SU-DHL-6 (cell line): Measurements from ENCODE around the gene MYCBP.

Source experiments
- H2AFZ ChIP-seq: fragments of 200-600 bp; sonication (generic); 2 replicates; pipeline ENCODE4 v1.6.1; 2014; ENCODE audit warnings: low read depth, mild to moderate bottlenecking, moderate library complexity, mixed read lengths, antibody characterized with exemption, low read length; ENCODE audit not compliant: severe bottlenecking
- H3F3A ChIP-seq: fragments of 200-600 bp; shearing (Covaris generic); 2 replicates; pipeline ENCODE4 v1.6.0; 2016; ENCODE audit warnings: antibody characterized with exemption, mild to moderate bottlenecking; ENCODE audit not compliant: insufficient read depth
- H3K27ac ChIP-seq: fragments of 200-600 bp; sonication (generic); 2 replicates; pipeline ENCODE4 v1.5.1; 2016; ENCODE audit warnings: low read depth, mild to moderate bottlenecking, low read length, moderate library complexity, mixed read lengths
- H3K27me3 ChIP-seq: fragments of 200-600 bp; sonication (generic), shearing (Covaris generic); 2 replicates; pipeline ENCODE4 v1.6.0; 2014; ENCODE audit warnings: mild to moderate bottlenecking, low read length
- H3K36me3 ChIP-seq: fragments of 200-600 bp; sonication (generic); 2 replicates; pipeline ENCODE4 v1.6.1; 2014; ENCODE audit warnings: mild to moderate bottlenecking, low read length, mixed read lengths
- H3K4me2 ChIP-seq: fragments of 300-600, 200-600 bp; shearing (Covaris generic), sonication (generic); 2 replicates; pipeline ENCODE4 v1.6.0; 2014; ENCODE audit warnings: low read length, low read depth, mild to moderate bottlenecking; ENCODE audit not compliant: poor library complexity, severe bottlenecking
- H3K4me3 ChIP-seq: fragments of 200-600 bp; sonication (generic); 2 replicates; pipeline ENCODE4 v1.5.1; 2014; ENCODE audit warnings: antibody characterized with exemption, low read length, mild to moderate bottlenecking, mixed read lengths; ENCODE audit not compliant: insufficient read depth, poor library complexity, severe bottlenecking
- H3K79me2 ChIP-seq: fragments of 200-600 bp; sonication (generic); 2 replicates; pipeline ENCODE4 v1.6.1; 2014; ENCODE audit warnings: mild to moderate bottlenecking, low read length, moderate library complexity; ENCODE audit not compliant: insufficient read depth
- H3K9ac ChIP-seq: fragments of 200-600 bp; sonication (generic); 2 replicates; pipeline ENCODE4 v1.7.0; 2014; ENCODE audit warnings: mild to moderate bottlenecking, low read length
- H3K9me2 ChIP-seq: fragments of 200-600 bp; sonication (generic); replicated peaks from 2 replicates; pipeline ENCODE4 v1.6.1; 2014; ENCODE audit warnings: low read length; ENCODE audit not compliant: insufficient read depth
- H3K9me3 ChIP-seq: fragments of 200-600 bp; sonication (generic); 2 replicates; pipeline ENCODE4 v1.6.1; 2014; ENCODE audit warnings: low read length, mixed read lengths; ENCODE audit not compliant: insufficient read depth
- H4K20me1 ChIP-seq: fragments of 200-600 bp; sonication (generic); 2 replicates; pipeline ENCODE4 v1.6.1; 2014; ENCODE audit warnings: low read depth, mild to moderate bottlenecking, antibody characterized with exemption, low read length, moderate library complexity, mixed read lengths
- CTCF ChIP-seq: fragments of 200-600 bp; sonication (generic); IDR thresholded peaks from one replicate; pipeline ENCODE4 v1.5.1; 2017; ENCODE audit warnings: antibody characterized with exemption, mild to moderate bottlenecking, low read length, moderate library complexity; ENCODE audit not compliant: insufficient read depth, poor library complexity, severe bottlenecking
- EZH2phosphoT487 ChIP-seq: fragments of 200-600 bp; sonication (generic), shearing (Covaris generic); conservative IDR thresholded peaks from 2 replicates; pipeline ENCODE4 v1.6.1; 2018; ENCODE audit warnings: mild to moderate bottlenecking, antibody characterized with exemption, low read length, moderate library complexity, mixed read lengths

MYCBP gene

GRCh38 chr1:38817267-38818174, 55.6 kb downstream of the MYCBP start:
- H3K27ac ChIP-seq: no peak overlapping the region
- no peak overlapping the region for H3K4me2 ChIP-seq
- no peaks in the 10 kb centered on the region for H3K27me3 ChIP-seq
- no peaks in the 10 kb centered on the region for H3K36me3 ChIP-seq
- H4K20me1 ChIP-seq: no peaks in the 10 kb centered on the region
- H2AFZ ChIP-seq: no peak overlapping the region
- H3K9ac ChIP-seq: no peak overlapping the region
- H3K79me2 ChIP-seq: no peaks in the 10 kb centered on the region
- H3K4me3 ChIP-seq: no peak overlapping the region
- no peaks in the 10 kb centered on the region for H3K9me2 ChIP-seq
- H3K9me3 ChIP-seq: no peaks in the 10 kb centered on the region
- no peaks in the 10 kb centered on the region for H3F3A ChIP-seq
- no peak for TF ChIP-seq EZH2phosphoT487

- Histone ChIP-seq H3K9me3 (no peaks in the 10 kb centered on the region), H3K27me3 (no peaks in the 10 kb centered on the region), H2AFZ (no peak overlapping the region), H3F3A (no peaks in the 10 kb centered on the region), H3K36me3 (no peaks in the 10 kb centered on the region), H3K9ac (no peak overlapping the region), H3K4me3 (no peak overlapping the region), H4K20me1 (no peaks in the 10 kb centered on the region), H3K4me2 (no peak overlapping the region), H3K27ac (no peak overlapping the region), H3K79me2 (no peaks in the 10 kb centered on the region), H3K9me2 (no peaks in the 10 kb centered on the region)
- TF ChIP-seq EZH2phosphoT487 (no peak), CTCF (no peak)
Observed at GRCh38 chr1:38815903-38816627, 57.1 kb downstream of the MYCBP start.

GRCh38 chr1:38814984-38815464, 58.1 kb downstream of the MYCBP start:
- Histone ChIP-seq H3F3A (no peaks in the 10 kb centered on the region), H3K9me3 (no peaks in the 10 kb centered on the region), H3K27ac (no peak overlapping the region), H3K9ac (no peak overlapping the region), H3K4me2 (no peak overlapping the region), H3K79me2 (no peaks in the 10 kb centered on the region), H3K4me3 (no peak overlapping the region), H2AFZ (no peak overlapping the region), H3K27me3 (no peaks in the 10 kb centered on the region), H4K20me1 (no peaks in the 10 kb centered on the region), H3K9me2 (no peaks in the 10 kb centered on the region), H3K36me3 (no peaks in the 10 kb centered on the region)
- TF ChIP-seq CTCF (no peak), EZH2phosphoT487 (no peak)
